HG03520 (cell line): Measurements from ENCODE around the gene TAF11L4.
"Not testable (repeated sequence)": the region's sequence is repeated elsewhere in the genome, so short reads cannot be mapped to it uniquely, and the experiment has no call there.

Source experiments
- ATAC-seq: cut with Tn5 transposase; IDR thresholded peaks from one replicate; pipeline ENCODE4 v1.9.1; 2021; ENCODE audit warnings: mild to moderate bottlenecking, moderate library complexity; ENCODE audit not compliant: unreplicated experiment

The TAF11L4 gene

DNA sequence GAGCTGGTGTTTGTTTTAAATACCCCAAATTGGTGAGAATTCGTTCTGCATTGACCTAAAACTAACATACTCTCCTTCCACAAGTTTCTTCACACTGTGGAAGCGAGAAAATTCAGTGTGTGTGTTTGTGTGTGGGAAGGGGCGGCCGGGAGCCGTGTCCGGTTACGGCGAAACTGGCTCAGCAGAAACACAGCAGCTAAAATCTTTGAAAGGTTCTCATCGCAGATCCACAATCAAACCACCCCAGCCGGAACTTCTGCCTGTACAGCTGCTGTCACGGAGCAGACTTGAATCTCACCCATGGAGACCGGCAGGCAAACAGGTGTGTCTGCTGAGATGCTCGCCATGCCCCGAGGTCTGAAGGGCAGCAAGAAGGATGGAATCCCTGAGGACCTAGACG is at the start of gene TAF11L4:
Gene TAF11L4 (plus strand): TSS at position 301 of the 400 bp plus-strand sequence.
- ATAC-seq = not testable (repeated sequence)

DNA sequence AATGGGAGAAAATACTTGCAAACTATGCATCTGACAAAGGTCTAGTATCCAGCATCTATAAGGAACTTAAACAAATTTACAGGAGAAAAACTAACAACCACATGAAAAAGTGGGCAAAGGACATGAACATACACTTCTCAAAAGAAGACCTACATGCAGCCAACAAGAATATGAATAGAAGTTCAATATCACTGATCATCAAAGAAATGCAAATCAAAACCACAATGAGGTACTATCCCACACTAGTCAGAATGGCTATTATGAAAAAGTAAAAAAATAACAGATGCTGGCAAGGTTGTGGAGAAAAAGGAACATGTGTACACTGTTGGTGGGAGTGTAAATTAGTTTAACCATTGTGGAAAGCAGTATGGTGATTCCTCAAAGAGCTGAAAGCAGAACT is 46.5 kb upstream of the TAF11L4 start:
- not testable (repeated sequence) for ATAC-seq

GRCh38 chr5:17477043-17477442 is 44.6 kb upstream of the TAF11L4 start:
- ATAC-seq = no peak

GRCh38 chr5:17477573-17478265 is 43.9 kb upstream of the TAF11L4 start:
- no peak for ATAC-seq

DNA sequence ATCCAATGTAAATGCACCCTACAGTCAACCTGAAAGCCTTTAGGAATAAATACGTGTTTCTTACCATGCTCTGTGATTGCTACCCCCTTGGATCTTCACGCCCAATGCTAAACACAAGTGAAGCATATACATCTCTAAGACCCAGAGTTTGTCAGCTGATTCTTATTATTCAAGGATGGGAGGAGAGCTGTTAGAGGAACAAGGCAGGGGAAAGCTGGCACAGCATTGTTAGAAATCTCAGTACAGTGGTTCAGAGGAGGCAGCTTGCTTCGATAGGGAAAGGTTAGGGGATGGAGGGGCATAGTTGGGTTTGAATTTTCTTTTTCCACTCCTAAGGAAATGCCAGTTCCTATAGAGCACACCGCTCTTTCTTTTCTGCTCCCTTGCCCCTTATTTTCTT is 40.2 kb upstream of the TAF11L4 start:
- no peak for ATAC-seq

DNA sequence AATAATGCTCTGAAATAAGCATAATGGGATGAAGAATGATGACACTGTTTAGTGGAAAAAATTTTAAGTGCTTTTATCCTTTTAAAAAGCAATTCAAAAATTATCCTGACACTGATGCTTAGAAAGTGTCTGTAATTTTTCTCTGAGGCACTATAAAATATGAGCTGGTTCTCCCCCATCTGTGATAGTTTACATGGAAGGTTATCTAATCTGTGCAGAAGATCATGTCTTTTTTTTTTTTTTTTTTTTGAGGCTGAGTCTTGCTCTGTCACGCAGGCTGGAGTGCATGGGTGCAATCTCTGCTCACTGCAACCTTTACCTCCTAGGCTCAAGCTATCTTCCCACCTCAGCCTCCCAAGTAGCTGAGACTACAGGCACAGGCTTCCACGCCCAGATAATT is 38.8 kb upstream of the TAF11L4 start:
- no peak for ATAC-seq

DNA sequence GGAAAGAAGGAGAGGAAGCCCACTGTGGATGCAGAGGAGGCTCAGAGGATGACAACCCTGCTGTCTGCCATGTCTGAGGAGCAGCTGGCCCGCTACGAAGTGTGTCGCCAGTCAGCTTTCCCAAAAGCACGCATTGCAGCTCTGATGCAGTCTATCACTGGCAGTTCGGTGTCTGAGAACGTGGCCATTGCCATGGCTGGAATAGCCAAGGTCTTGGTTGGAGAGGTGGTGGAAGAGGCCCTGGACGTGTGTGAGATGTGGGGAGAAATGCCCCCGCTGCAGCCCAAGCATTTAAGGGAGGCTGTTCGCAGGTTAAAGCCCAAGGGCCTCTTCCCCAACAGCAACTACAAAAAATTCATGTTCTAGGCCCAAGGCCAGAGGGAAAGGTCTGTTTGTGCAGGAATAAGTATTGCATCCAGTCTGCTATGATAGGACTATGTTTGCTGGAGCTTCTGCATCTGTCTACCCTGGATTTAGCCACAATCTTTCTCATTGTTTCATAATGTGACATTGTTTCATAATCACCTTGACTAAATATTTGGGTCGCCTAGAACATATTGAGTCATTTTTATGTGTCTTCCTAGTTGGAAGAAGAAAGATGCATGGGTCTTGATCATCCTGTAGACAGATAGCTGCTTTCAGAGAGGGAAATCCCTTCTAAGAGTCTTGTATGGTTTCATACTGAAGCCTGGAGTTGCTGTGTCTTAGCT is 35.0 kb upstream of the TAF11L4 start:
- ATAC-seq = not testable (repeated sequence)

GRCh38 chr5:17487174-17487512 is 34.5 kb upstream of the TAF11L4 start:
- ATAC-seq = no peak

DNA sequence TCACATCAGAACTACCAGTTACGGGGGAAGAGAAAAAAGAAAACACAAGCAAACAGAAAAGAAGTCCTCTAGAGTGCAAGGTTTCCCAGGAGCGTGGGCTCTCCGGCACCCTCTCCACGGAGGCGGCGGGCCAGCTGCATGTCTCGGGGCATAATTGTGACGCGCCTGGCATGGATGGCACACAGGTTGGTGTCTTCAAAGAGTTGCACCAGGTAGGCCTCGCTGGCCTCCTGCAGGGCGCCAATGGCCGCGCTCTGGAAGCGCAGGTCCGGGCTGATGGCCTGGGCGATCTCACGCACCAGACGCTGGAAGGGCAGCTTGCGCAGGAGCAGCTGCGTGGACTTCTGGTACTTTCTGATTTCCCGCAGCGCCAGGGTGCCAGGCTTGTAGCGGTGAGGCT is 30.3 kb upstream of the TAF11L4 start:
- ATAC-seq = not testable (repeated sequence)

DNA sequence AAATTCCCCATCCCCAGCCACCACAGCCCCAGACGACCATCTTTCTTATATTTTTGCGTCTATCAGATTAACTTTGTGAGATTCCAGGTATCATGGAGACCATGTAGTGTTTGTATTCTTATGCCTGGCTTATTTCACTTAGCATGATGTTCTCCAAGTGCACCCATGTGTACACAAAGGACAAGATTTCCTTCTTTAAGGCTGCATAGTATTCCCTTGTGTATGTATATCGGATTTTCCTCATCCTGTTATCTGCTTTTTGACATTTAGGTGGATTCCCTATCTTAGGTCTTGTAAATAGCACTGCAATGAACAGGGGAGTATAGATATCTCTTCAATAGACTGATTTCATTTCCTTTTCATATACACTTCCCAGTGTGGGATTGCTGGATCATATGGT is 28.8 kb upstream of the TAF11L4 start:
- ATAC-seq = no peak

DNA sequence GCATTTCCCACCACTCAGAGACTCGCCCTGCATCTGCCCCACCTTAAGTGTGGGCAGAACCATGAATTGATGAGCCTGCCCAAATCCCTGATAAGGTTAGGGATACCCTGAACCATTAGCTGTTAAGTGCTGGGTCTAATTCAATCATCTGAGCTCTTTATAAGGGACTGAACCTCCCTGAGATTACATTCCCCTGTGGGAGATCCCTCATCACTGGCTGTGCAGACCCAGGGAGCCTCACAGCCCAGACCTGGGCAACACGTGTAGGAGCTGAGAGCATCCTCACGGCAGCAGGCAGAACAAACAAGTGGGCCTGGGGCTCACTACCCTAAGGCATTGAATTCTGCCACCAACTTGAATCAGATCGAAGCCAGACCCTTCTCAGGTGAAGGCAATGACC is 24.2 kb upstream of the TAF11L4 start:
- no peak for ATAC-seq

DNA sequence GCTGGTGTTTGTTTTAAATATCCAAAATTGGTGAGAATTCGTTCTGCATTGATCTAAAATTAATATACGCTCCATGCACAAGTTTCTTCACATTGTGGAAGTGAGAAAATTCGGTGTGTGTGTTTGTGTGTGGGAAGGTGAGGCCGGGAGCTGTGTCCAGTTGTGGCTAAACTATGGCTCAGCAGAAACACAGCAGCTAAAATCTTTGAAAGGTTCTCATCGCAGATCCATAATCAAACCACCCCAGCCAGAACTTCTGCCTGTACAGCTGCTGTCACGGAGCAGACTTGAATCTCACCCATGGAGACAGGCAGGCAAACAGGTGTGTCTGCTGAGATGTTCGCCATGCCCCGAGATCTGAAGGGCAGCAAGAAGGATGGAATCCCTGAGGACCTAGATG is 23.7 kb upstream of the TAF11L4 start, which contains the start of gene TAF11L2:
Gene TAF11L2 (plus strand): TSS at position 301 of the 400 bp plus-strand sequence.
- ATAC-seq = not testable (repeated sequence)

- ATAC-seq = no peak
Measured at GRCh38 chr5:17511775-17512325, 9.8 kb upstream of the TAF11L4 start.

GRCh38 chr5:17517526-17517925 is 4.1 kb upstream of the TAF11L4 start:
- ATAC-seq = not testable (repeated sequence)

GRCh38 chr5:17518067-17518466 is 3.5 kb upstream of the TAF11L4 start, which contains the start of gene TAF11L3:
TSS of gene TAF11L3 (plus strand) at chr5:17518367.
- ATAC-seq = not testable (repeated sequence)

DNA sequence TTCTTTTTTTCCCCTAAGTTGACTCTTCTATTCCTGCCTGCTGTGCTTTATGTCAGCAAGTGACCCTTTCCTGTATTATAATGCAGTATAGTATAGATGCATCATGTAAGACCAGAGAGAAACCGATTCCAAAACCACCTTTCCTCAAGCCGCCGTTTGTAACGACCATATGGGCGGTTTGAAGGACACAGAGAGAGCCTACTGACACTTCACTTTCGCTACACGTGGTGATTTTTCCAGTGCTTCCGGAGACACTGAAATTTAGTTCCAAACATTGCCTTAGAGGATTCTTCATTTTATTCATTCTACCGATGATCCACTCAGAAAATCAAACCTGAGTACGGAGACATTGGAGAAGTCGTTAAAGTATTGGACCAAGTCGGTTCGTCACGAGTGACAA is 2.1 kb upstream of the TAF11L4 start:
- ATAC-seq = not testable (repeated sequence)

DNA sequence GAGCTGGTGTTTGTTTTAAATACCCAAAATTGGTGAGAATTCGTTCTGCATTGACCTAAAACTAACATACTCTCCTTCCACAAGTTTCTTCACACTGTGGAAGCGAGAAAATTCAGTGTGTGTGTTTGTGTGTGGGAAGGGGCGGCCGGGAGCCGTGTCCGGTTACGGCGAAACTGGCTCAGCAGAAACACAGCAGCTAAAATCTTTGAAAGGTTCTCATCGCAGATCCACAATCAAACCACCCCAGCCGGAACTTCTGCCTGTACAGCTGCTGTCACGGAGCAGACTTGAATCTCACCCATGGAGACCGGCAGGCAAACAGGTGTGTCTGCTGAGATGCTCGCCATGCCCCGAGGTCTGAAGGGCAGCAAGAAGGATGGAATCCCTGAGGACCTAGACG is 3.3 kb downstream of the TAF11L4 start, which contains the start of gene TAF11L5:
Gene TAF11L5 (plus strand): TSS at position 301 of the 400 bp plus-strand sequence.
- not testable (repeated sequence) for ATAC-seq

DNA sequence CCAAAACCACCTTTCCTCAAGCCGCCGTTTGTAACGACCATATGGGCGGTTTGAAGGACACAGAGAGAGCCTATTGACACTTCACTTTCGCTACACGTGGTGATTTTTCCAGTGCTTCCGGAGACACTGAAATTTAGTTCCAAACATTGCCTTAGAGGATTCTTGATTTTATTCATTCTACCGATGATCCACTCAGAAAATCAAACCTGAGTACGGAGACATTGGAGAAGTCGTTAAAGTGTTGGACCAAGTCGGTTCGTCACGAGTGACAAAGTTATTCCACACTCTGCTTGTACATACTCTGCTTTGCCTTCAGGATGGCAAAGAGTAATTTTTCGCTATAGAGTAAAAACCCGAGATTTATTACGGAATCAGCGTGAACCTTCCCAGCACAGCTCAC is 4.9 kb downstream of the TAF11L4 start:
- ATAC-seq = not testable (repeated sequence)

DNA sequence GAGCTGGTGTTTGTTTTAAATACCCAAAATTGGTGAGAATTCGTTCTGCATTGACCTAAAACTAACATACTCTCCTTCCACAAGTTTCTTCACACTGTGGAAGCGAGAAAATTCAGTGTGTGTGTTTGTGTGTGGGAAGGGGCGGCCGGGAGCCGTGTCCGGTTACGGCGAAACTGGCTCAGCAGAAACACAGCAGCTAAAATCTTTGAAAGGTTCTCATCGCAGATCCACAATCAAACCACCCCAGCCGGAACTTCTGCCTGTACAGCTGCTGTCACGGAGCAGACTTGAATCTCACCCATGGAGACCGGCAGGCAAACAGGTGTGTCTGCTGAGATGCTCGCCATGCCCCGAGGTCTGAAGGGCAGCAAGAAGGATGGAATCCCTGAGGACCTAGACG is 6.8 kb downstream of the TAF11L4 start, which contains the start of gene TAF11L6:
Gene TAF11L6 (plus strand): TSS at position 301 of the 400 bp plus-strand sequence.
- not testable (repeated sequence) for ATAC-seq
